Measurements from ENCODE around the gene SMS. TPM values are rescaled to one million over a fixed set of nuclear protein-coding genes. Genes with fewer than 3 reads are reported as not detected.

Gene SMS
- 100 to 1,000 TPM in 2 of 7 donors, 10 to 100 TPM in 5; 52.8 to 123 (median 76.4) TPM for total RNA-seq
- 100 to 1,000 TPM; 147 to 204 TPM for polyA plus RNA-seq
- long read RNA-seq, donor 1, transcript SMS-202 (11 exons, 1,837 nt) = major isoform, 511 of 572 reads
- long read RNA-seq, donor 1, transcript SMS-201 (9 exons, 1,174 nt) = minor isoform, 8 of 572 reads
- long read RNA-seq, donor 1, partial matches to known transcripts = 25 of 572 reads
- long read RNA-seq, donor 1, other reads (novel, unspliced or antisense) = 28 of 572 reads
- long read RNA-seq, donor 2, transcript SMS-202 (11 exons, 1,837 nt) = major isoform, 60 of 152 reads
- long read RNA-seq, donor 2, partial matches to known transcripts = 92 of 152 reads
- long read RNA-seq, donor 2, other reads (novel, unspliced or antisense) = 0 of 152 reads
- long read RNA-seq, donor 3, transcript SMS-202 (11 exons, 1,837 nt) = major isoform, 82 of 91 reads
- long read RNA-seq, donor 3, partial matches to known transcripts = 2 of 91 reads
- long read RNA-seq, donor 3, other reads (novel, unspliced or antisense) = 7 of 91 reads

GRCh38 chrX:21940356-21940829, at the start of gene SMS:
Gene SMS, plus strand, starts transcription at chrX:21940709. Its CDS starts 116 bp downstream, at chrX:21940825.
- Histone ChIP-seq H3K9me3 (no peaks in the 10 kb centered on the region), H3K36me3 (no peaks in the 10 kb centered on the region), H3K27ac (peak within 1 kb of the TSS; percentile 68 to 72), H3K4me1 (ENCODE audit: insufficient read depth) (peaks cover 4% of the 10 kb centered on the region), H3K27me3 (no peaks in the 10 kb centered on the region), H3K4me3 (peak within 1 kb of the TSS; percentile 57)
- intact Hi-C loops (cut with DNase I) = no loop called here
- WGBS, 3 donors = 29 to 46% (median 39%) methylated on average over 28 to 46 of the region's 46 CpGs
- TF ChIP-seq POLR2A (IDR thresholded peaks at IDR 0.05) = peak; percentile 45
- TF ChIP-seq CTCF (IDR thresholded peaks at IDR 0.05) = no peak
- no peak for TF ChIP-seq EP300 (IDR thresholded peaks at IDR 0.05)
- peak; percentile 78 to 87 (median 82) for DNase-seq

GRCh38 chrX:21905313-21905712, 35.2 kb upstream of the SMS start:
- no peak for DNase-seq
- Histone ChIP-seq H3K4me1 (ENCODE audit: insufficient read depth) (no peaks in the 10 kb centered on the region), H3K4me3 (no peak overlapping the region), H3K27me3 (no peaks in the 10 kb centered on the region), H3K9me3 (no peaks in the 10 kb centered on the region), H3K27ac (no peak overlapping the region), H3K36me3 (no peaks in the 10 kb centered on the region)
- TF ChIP-seq EP300 (IDR thresholded peaks at IDR 0.05) (no peak), CTCF (IDR thresholded peaks at IDR 0.05) (no peak), POLR2A (IDR thresholded peaks at IDR 0.05) (no peak)
- intact Hi-C loops (cut with DNase I) = no loop called here
- WGBS, 3 donors = 61 to 76% (median 65%) methylated on average over 2 of the region's 2 CpGs

- H3K27ac ChIP-seq = no peak overlapping the region
- H3K36me3 ChIP-seq = no peaks in the 10 kb centered on the region
- no peak for DNase-seq
- no peaks in the 10 kb centered on the region for H3K9me3 ChIP-seq
- no peak overlapping the region for H3K4me3 ChIP-seq
- no peaks in the 10 kb centered on the region for H3K4me1 ChIP-seq (ENCODE audit: insufficient read depth)
- intact Hi-C loops (cut with DNase I) = no loop called here
- no peaks in the 10 kb centered on the region for H3K27me3 ChIP-seq
- no peak for TF ChIP-seq CTCF (IDR thresholded peaks at IDR 0.05)
- no peak for TF ChIP-seq POLR2A (IDR thresholded peaks at IDR 0.05)
- TF ChIP-seq EP300 (IDR thresholded peaks at IDR 0.05) = no peak
- WGBS, 3 donors = 74 to 79% (median 77%) methylated on average over 3 of the region's 3 CpGs
Measured at GRCh38 chrX:21905953-21906352, 34.6 kb upstream of the SMS start.

GRCh38 chrX:21907260-21907659, 33.2 kb upstream of the SMS start:
- H3K4me3 ChIP-seq = no peak overlapping the region
- WGBS, 3 donors = 48 to 50% (median 48%) methylated on average over 1 of the region's 1 CpG
- H3K9me3 ChIP-seq = no peaks in the 10 kb centered on the region
- H3K27me3 ChIP-seq = no peaks in the 10 kb centered on the region
- intact Hi-C loops (cut with DNase I) = no loop called here
- H3K36me3 ChIP-seq = no peaks in the 10 kb centered on the region
- H3K4me1 ChIP-seq (ENCODE audit: insufficient read depth) = no peaks in the 10 kb centered on the region
- DNase-seq = no peak
- TF ChIP-seq EP300 (IDR thresholded peaks at IDR 0.05) = no peak
- no peak for TF ChIP-seq CTCF (IDR thresholded peaks at IDR 0.05)
- no peak for TF ChIP-seq POLR2A (IDR thresholded peaks at IDR 0.05)
- H3K27ac ChIP-seq = no peak overlapping the region
